ENCODE data around the gene MS4A18.

DNA sequence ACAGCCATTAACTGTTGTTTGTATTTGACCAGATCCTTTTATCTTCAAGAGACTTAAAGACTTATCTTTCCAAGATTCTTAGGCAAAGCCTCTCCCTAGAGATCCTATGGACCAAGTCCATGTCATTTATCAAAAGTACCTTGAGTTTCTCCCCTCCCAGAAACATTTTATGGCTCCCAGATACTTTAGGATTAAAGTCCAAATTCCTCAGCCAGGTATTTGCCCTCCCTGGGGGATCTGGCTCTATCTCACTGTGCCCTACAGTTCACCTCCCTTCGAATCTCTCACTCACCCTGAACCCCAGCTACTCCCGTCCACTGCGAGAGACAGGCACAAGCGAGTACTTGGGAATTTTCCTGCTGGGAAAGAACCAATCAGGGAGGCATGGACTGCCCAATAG lies 13.2 kb upstream of the MS4A18 start:
- TF ChIP-seq, protein P1, sequence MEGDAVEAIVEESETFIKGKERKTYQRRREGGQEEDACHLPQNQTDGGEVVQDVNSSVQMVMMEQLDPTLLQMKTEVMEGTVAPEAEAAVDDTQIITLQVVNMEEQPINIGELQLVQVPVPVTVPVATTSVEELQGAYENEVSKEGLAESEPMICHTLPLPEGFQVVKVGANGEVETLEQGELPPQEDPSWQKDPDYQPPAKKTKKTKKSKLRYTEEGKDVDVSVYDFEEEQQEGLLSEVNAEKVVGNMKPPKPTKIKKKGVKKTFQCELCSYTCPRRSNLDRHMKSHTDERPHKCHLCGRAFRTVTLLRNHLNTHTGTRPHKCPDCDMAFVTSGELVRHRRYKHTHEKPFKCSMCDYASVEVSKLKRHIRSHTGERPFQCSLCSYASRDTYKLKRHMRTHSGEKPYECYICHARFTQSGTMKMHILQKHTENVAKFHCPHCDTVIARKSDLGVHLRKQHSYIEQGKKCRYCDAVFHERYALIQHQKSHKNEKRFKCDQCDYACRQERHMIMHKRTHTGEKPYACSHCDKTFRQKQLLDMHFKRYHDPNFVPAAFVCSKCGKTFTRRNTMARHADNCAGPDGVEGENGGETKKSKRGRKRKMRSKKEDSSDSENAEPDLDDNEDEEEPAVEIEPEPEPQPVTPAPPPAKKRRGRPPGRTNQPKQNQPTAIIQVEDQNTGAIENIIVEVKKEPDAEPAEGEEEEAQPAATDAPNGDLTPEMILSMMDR (IDR thresholded peaks at IDR 0.05; ENCODE audit: low read depth, low read length, missing input control) = no peak
- TF ChIP-seq ZBTB33 (IDR thresholded peaks at IDR 0.05) (no peak), SP1 (IDR thresholded peaks at IDR 0.05) (no peak), YY1 (IDR thresholded peaks at IDR 0.05) (no peak), REST (IDR thresholded peaks at IDR 0.05) (no peak), MAX (IDR thresholded peaks at IDR 0.05) (no peak), TAF1 (conservative IDR thresholded peaks at IDR 0.05) (no peak), EGR1 (IDR thresholded peaks at IDR 0.05; ENCODE audit: low read depth in 2 of 2) (no peak), RAD21 (IDR thresholded peaks at IDR 0.05) (no peak), HNF4A (conservative IDR thresholded peaks at IDR 0.05) (no peak)
- TF ChIP-seq, protein P2, sequence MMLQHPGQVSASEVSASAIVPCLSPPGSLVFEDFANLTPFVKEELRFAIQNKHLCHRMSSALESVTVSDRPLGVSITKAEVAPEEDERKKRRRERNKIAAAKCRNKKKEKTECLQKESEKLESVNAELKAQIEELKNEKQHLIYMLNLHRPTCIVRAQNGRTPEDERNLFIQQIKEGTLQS (IDR thresholded peaks at IDR 0.05) = no peak
